Measurements from ENCODE around the gene NOSIP. TPM values are rescaled to one million over a fixed set of nuclear protein-coding genes. Genes with fewer than 3 reads are reported as not detected.

NOSIP gene
- total RNA-seq, 6 experiments from 2014 or later, result 16.2 to 31.9 (median 23.2) TPM

- intact Hi-C loops (cut with DNase I), result loop anchor here in 1 of 2 donors (10.0 kb wide), 1 partner anchor 65 kb away; the partner anchor contains the start of genes BCL2L12 and IRF3
- peaks cover 0 to 50% (median 13%) of the 10 kb centered on the region in 4 donors for H3K36me3 ChIP-seq
These were observed 19.3 kb upstream of the NOSIP start for GRCh38 chr19:49599378-49600295.

GRCh38 chr19:49597703-49597974 lies 17.3 kb upstream of the NOSIP start:
- 100% methylated on average over 5 of the region's 29 CpGs for WGBS (ENCODE audit: insufficient coverage, low coverage, low lambda C conversion rate, missing lambda C conversion rate)
- H3K4me1 ChIP-seq, result peaks cover 0 to 4% (median 0%) of the 10 kb centered on the region in 4 donors
- no peaks in the 10 kb centered on the region for H3K27me3 ChIP-seq
- intact Hi-C loops (cut with DNase I), result loop anchor here in 1 of 2 donors (10.0 kb wide), 1 partner anchor 67 kb away; the partner anchor contains the start of genes BCL2L12 and IRF3
- no peak for ATAC-seq
- no peak for TF ChIP-seq POLR2A (IDR thresholded peaks at IDR 0.05)
- TF ChIP-seq CTCF (IDR thresholded peaks at IDR 0.05), result no peak
- H3K4me3 ChIP-seq, result no peak overlapping the region
- no peak for DNase-seq
- peaks cover 0 to 38% (median 13%) of the 10 kb centered on the region in 4 donors for H3K36me3 ChIP-seq
- H3K27ac ChIP-seq, result no peak overlapping the region
- no peaks in the 10 kb centered on the region for H3K9me3 ChIP-seq

More at GRCh38 chr19:49599378-49600295, 19.3 kb upstream of the NOSIP start:
- Histone ChIP-seq H3K27me3 (no peaks in the 10 kb centered on the region), H3K9me3 (no peaks in the 10 kb centered on the region), H3K4me3 (no peak overlapping the region), H3K27ac (no peak overlapping the region), H3K4me1 (no peaks in the 10 kb centered on the region)
- no peak for ATAC-seq
- 88% methylated on average over 5 of the region's 26 CpGs for WGBS (ENCODE audit: insufficient coverage, low coverage, low lambda C conversion rate, missing lambda C conversion rate)
- no peak for TF ChIP-seq POLR2A (IDR thresholded peaks at IDR 0.05)
- TF ChIP-seq CTCF (IDR thresholded peaks at IDR 0.05), result no peak
- no peak for DNase-seq

GRCh38 chr19:49596954-49597702 lies 16.8 kb upstream of the NOSIP start:
- intact Hi-C loops (cut with DNase I), result loop anchor here in 1 of 2 donors (10.0 kb wide), 1 partner anchor 68 kb away; the partner anchor contains the start of genes BCL2L12 and IRF3
- peaks cover 0 to 38% (median 13%) of the 10 kb centered on the region in 4 donors for H3K36me3 ChIP-seq
- ATAC-seq (no peak), DNase-seq (no peak)
- no peak for TF ChIP-seq POLR2A (IDR thresholded peaks at IDR 0.05)
- no peak overlapping the region for H3K27ac ChIP-seq
- H3K9me3 ChIP-seq, result no peaks in the 10 kb centered on the region
- peaks cover 0 to 4% (median 0%) of the 10 kb centered on the region in 4 donors for H3K4me1 ChIP-seq
- no peak overlapping the region for H3K4me3 ChIP-seq
- no peaks in the 10 kb centered on the region for H3K27me3 ChIP-seq
- 93% methylated on average over 12 of the region's 65 CpGs for WGBS (ENCODE audit: insufficient coverage, low coverage, low lambda C conversion rate, missing lambda C conversion rate)

GRCh38 chr19:49596407-49596806 lies 16.1 kb upstream of the NOSIP start:
- ATAC-seq (no peak), DNase-seq (no peak)
- TF ChIP-seq CTCF (IDR thresholded peaks at IDR 0.05), result no peak
- TF ChIP-seq POLR2A (IDR thresholded peaks at IDR 0.05), result no peak
- Histone ChIP-seq H3K4me1 (peaks cover 0 to 4% (median 0%) of the 10 kb centered on the region in 4 donors), H3K36me3 (peaks cover 0 to 38% (median 9%) of the 10 kb centered on the region in 4 donors), H3K27me3 (no peaks in the 10 kb centered on the region), H3K9me3 (no peaks in the 10 kb centered on the region), H3K4me3 (no peak overlapping the region), H3K27ac (no peak overlapping the region)
- intact Hi-C loops (cut with DNase I), result loop anchor here in 1 of 2 donors (10.0 kb wide), 1 partner anchor 68 kb away; the partner anchor contains the start of genes BCL2L12 and IRF3
- WGBS (ENCODE audit: insufficient coverage, low coverage, low lambda C conversion rate, missing lambda C conversion rate), result 81% methylated on average over 5 of the region's 15 CpGs

All from right lobe of liver (tissue), 6 donors.